SK-N-SH (cell line): ENCODE measurements around the gene MAD1L1. TPM values are rescaled to one million over a fixed set of nuclear protein-coding genes. Genes with fewer than 3 reads are reported as not detected.

ENCODE experiments used
- CTCF ChIA-PET: fragments of 300-600, 350-600 bp; formaldehyde crosslinking; extraction: SDS; loops from one replicate; lab custom pipeline; 2021; lab: Yijun Ruan, JAX
- POLR2A ChIA-PET: fragments of 350-600 bp; sonication (Branson Sonifier 250); formaldehyde crosslinking; extraction: SDS; loops from one replicate; lab custom pipeline; 2020; ENCODE audit warnings: antibody characterized with exemption, inconsistent platforms; lab: Yijun Ruan, JAX
- DNase-seq: peaks from one replicate; pipeline ENCODE4 v3.0.0; 2012
- H2AFZ ChIP-seq: fragments of 200-600 bp; sonication (generic); 2 replicates; pipeline ENCODE4 v1.8.1; 2016; ENCODE audit warnings: antibody characterized with exemption, mild to moderate bottlenecking, low read depth
- H3F3A ChIP-seq: fragments of 200-600 bp; sonication (generic); replicated peaks from 2 replicates; pipeline ENCODE3; 2016; ENCODE audit warnings: antibody characterized with exemption, mild to moderate bottlenecking; ENCODE audit not compliant: insufficient read depth
- H3K27ac ChIP-seq, 2 experiments: fragments of 200-500 bp in 1 of 2; fragments of 200-600 bp in 1 of 2; sonication (Bioruptor generic) in 1 of 2; sonication (generic), shearing (Covaris generic) in 1 of 2; 2 replicates each; pipeline versions ENCODE4 v1.5.1 to v1.6.1; 2014 to 2016; ENCODE audit warnings: low read depth in 2 of 2, inconsistent platforms in 1 of 2, low read length in 1 of 2, mild to moderate bottlenecking in 1 of 2, mixed read lengths in 1 of 2
- H3K27me3 ChIP-seq: fragments of 200-600 bp; sonication (generic), shearing (Covaris generic); 2 replicates; pipeline ENCODE4 v1.6.1; 2016; ENCODE audit warnings: mixed run types; ENCODE audit not compliant: insufficient read depth
- H3K36me3 ChIP-seq, 2 experiments: fragments of 200-500 bp in 1 of 2; fragments of 200-600 bp in 1 of 2; sonication (Bioruptor generic) in 1 of 2; sonication (generic) in 1 of 2; replicated peaks in 1 of 2; 2 replicates each; pipeline versions ENCODE3 to v1.5.1; 2014 to 2016; ENCODE audit warnings: low read length in 1 of 2, mild to moderate bottlenecking in 1 of 2; ENCODE audit not compliant: insufficient read depth in 2 of 2, control insufficient read depth in 1 of 2
- H3K4me1 ChIP-seq, 2 experiments: fragments of 200-500 bp in 1 of 2; fragments of 200-600 bp in 1 of 2; sonication (Bioruptor generic) in 1 of 2; sonication (generic), shearing (Covaris generic) in 1 of 2; 2 replicates each; pipeline versions ENCODE4 v1.5.1 to v1.6.1; 2014 to 2016; ENCODE audit warnings: low read depth in 1 of 2, low read length in 1 of 2, mixed run types in 1 of 2; ENCODE audit not compliant: insufficient read depth in 2 of 2, control insufficient read depth in 1 of 2
- H3K4me2 ChIP-seq: fragments of 200-600 bp; sonication (generic), shearing (Covaris generic); 2 replicates; pipeline ENCODE4 v1.6.1; 2017; ENCODE audit warnings: mixed run types
- H3K4me3 ChIP-seq, 2 experiments: fragments of 200-500 bp in 1 of 2; fragments of 200-600 bp in 1 of 2; sonication (Bioruptor generic) in 1 of 2; sonication (generic), shearing (Covaris generic) in 1 of 2; 2 replicates each; pipeline versions ENCODE4 v1.5.1 to v1.8.1; 2014 to 2016; ENCODE audit warnings: low read depth in 2 of 2, inconsistent platforms in 1 of 2, low read length in 1 of 2, mild to moderate bottlenecking in 1 of 2, mixed read lengths in 1 of 2, moderate library complexity in 1 of 2
- H3K79me2 ChIP-seq: fragments of 200-600 bp; sonication (generic); 2 replicates; pipeline ENCODE4 v1.8.1; 2017; ENCODE audit warnings: mild to moderate bottlenecking; ENCODE audit not compliant: insufficient read depth
- H3K9ac ChIP-seq: fragments of 200-600 bp; sonication (generic); 2 replicates; pipeline ENCODE4 v1.6.1; 2017; ENCODE audit warnings: mixed run types
- H3K9me2 ChIP-seq: fragments of 200-600 bp; sonication (generic); 2 replicates; pipeline ENCODE4 v1.6.1; 2017; ENCODE audit warnings: mixed run types
- H3K9me3 ChIP-seq: fragments of 200-600 bp; sonication (generic); 2 replicates; pipeline ENCODE4 v1.6.1; 2017; ENCODE audit warnings: mixed run types, mild to moderate bottlenecking, moderate library complexity
- H4K20me1 ChIP-seq: fragments of 200-600 bp; sonication (generic); 2 replicates; pipeline ENCODE4 v1.6.1; 2017; ENCODE audit warnings: mild to moderate bottlenecking, mixed run types; ENCODE audit not compliant: insufficient read depth
- ELF1 ChIP-seq: IDR thresholded peaks from 2 replicates; pipeline ENCODE4 v1.4.0; 2012
- EZH2phosphoT487 ChIP-seq: fragments of 200-600 bp; sonication (generic); IDR thresholded peaks from 2 replicates; pipeline ENCODE4 v1.6.1; 2017; ENCODE audit warnings: low read depth, mixed run types, mild to moderate bottlenecking, antibody characterized with exemption, moderate library complexity, borderline replicate concordance
- FOXM1 ChIP-seq: IDR thresholded peaks from 2 replicates; pipeline ENCODE4 v1.4.0; 2012; ENCODE audit warnings: low read depth, mild to moderate bottlenecking
- GABPA ChIP-seq: IDR thresholded peaks from 2 replicates; pipeline ENCODE4 v1.4.0; 2012; ENCODE audit warnings: low read depth, mild to moderate bottlenecking
- GATA2 ChIP-seq: sonication (generic); formaldehyde crosslinking; IDR thresholded peaks from 2 replicates; pipeline ENCODE4 v1.5.0; 2020; ENCODE audit warnings: mild to moderate bottlenecking, missing genetic modification reagents
- MAX ChIP-seq: IDR thresholded peaks from 2 replicates; pipeline ENCODE4 v1.4.0; 2012; ENCODE audit warnings: low read depth
- MEF2A ChIP-seq: IDR thresholded peaks from 2 replicates; pipeline ENCODE4 v1.4.0; 2012; ENCODE audit warnings: low read depth, borderline replicate concordance
- MXI1 ChIP-seq: IDR thresholded peaks from 2 replicates; pipeline ENCODE4 v1.6.1; 2012; ENCODE audit warnings: mild to moderate bottlenecking, low read depth, low read length, improper control_type of control experiment
- NFIC ChIP-seq: IDR thresholded peaks from 2 replicates; pipeline ENCODE4 v1.4.0; 2012; ENCODE audit warnings: borderline replicate concordance
- NRF1 ChIP-seq: IDR thresholded peaks from 2 replicates; pipeline ENCODE4 v1.6.1; 2012; ENCODE audit warnings: low read depth, mild to moderate bottlenecking, low read length
- POLR2AphosphoS5 ChIP-seq: IDR thresholded peaks from 2 replicates; pipeline ENCODE4 v1.6.1; 2012; ENCODE audit warnings: low read depth, low read length
- RFX5 ChIP-seq: IDR thresholded peaks from 2 replicates; pipeline ENCODE4 v1.6.1; 2012; ENCODE audit warnings: mild to moderate bottlenecking, improper control_type of control experiment, low read length
- SIN3A ChIP-seq: IDR thresholded peaks from 2 replicates; pipeline ENCODE4 v1.6.1; 2012; ENCODE audit warnings: low read depth, mild to moderate bottlenecking, low read length, moderate library complexity, borderline replicate concordance
- TAF1 ChIP-seq: IDR thresholded peaks from 2 replicates; pipeline ENCODE4 v1.6.1; 2012; ENCODE audit warnings: low read depth, mild to moderate bottlenecking, low read length, moderate library complexity, borderline replicate concordance
- TCF12 ChIP-seq: IDR thresholded peaks from 2 replicates; pipeline ENCODE4 v1.4.0; 2012
- WGBS: methylation state at CpG from one replicate; pipeline ENCODE4 v1.1.6; 2017; ENCODE audit warnings: low lambda C conversion rate; 5-methylcytosine and 5-hydroxymethylcytosine counted together
- polyA plus RNA-seq, 3 experiments: library from polyadenylated mRNA; depleted of rRNA; stranded (reverse); fragments of >200 nt; gene quantifications; 2 replicates each; pipeline ENCODE4 v1.2.3, GENCODE V29; 2012
- TF ChIP-seq, protein P1 (sequence below): IDR thresholded peaks from 2 replicates; pipeline ENCODE4 v1.4.0; 2012; ENCODE audit warnings: low read depth, borderline replicate concordance

Gene MAD1L1
- polyA plus RNA-seq, 1 of the 3 experiments (the other 2 are of a cell fraction), result 46.2 TPM

DNA sequence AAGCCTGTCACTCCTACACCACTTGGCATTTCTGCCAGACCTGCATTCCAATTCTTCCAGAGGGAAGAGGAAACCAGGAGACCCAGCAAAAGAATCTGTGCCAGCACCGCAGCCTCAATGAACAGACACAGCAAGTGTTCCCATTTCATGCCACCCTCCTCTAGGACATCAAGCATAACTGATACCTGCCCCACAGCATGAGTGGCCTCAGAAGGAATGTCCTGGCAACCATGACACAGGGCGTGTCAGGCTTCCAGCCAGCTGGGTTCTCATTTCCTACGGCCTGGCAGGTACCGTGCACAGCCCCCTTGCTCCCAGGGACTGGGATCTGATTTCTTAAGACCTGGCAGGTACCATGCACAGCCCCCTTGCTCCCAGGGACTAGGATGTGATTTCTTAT lies 7.8 kb downstream of the MAD1L1 start:
- CTCF ChIA-PET, result interaction anchor here (0.7 to 1.3 kb wide), 2 partner anchors 9 to 16 kb away, joined by 3 to 4 read pairs; no protein-coding TSS in a partner anchor
- peaks cover 12% of the 10 kb centered on the region; the same call in 1 of the 2 replicates for H4K20me1 ChIP-seq

GRCh38 chr7:2224491-2224928 lies 8.2 kb downstream of the MAD1L1 start:
- Histone ChIP-seq H3K4me3 (no peak overlapping the region), H3K9me2 (no peaks in the 10 kb centered on the region), H3F3A (no peaks in the 10 kb centered on the region), H4K20me1 (peaks cover 15% of the 10 kb centered on the region; the same call in 1 of the 2 replicates), H3K36me3 (peaks cover 33 to 55% of the 10 kb centered on the region in 2 experiments), H3K4me1 (peaks cover 0 to 11% of the 10 kb centered on the region in 2 experiments; a peak in 1 of 4 replicates)
- CTCF ChIA-PET, result interaction anchor here (2.7 kb wide), 1 partner anchor 15 kb away, joined by 10 read pairs; no protein-coding TSS in a partner anchor
- no peak for TF ChIP-seq NFIC
- no peak for TF ChIP-seq FOXM1
- no peak for TF ChIP-seq SIN3A
- TF ChIP-seq GABPA, result no peak
- TF ChIP-seq NRF1, result no peak
- TF ChIP-seq ELF1, result no peak
- TF ChIP-seq, protein P1, sequence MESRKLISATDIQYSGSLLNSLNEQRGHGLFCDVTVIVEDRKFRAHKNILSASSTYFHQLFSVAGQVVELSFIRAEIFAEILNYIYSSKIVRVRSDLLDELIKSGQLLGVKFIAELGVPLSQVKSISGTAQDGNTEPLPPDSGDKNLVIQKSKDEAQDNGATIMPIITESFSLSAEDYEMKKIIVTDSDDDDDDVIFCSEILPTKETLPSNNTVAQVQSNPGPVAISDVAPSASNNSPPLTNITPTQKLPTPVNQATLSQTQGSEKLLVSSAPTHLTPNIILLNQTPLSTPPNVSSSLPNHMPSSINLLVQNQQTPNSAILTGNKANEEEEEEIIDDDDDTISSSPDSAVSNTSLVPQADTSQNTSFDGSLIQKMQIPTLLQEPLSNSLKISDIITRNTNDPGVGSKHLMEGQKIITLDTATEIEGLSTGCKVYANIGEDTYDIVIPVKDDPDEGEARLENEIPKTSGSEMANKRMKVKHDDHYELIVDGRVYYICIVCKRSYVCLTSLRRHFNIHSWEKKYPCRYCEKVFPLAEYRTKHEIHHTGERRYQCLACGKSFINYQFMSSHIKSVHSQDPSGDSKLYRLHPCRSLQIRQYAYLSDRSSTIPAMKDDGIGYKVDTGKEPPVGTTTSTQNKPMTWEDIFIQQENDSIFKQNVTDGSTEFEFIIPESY, result no peak
- no peak for TF ChIP-seq EZH2phosphoT487
- TF ChIP-seq MXI1, result no peak
- TF ChIP-seq MAX, result no peak
- no peak for TF ChIP-seq TAF1
- TF ChIP-seq POLR2AphosphoS5, result no peak
- no peak for TF ChIP-seq TCF12
- TF ChIP-seq, all 33 proteins: peak for 0
- no peak for DNase-seq
- POLR2A ChIA-PET, result no interaction called here
- WGBS, result 95% methylated on average over 13 of the region's 13 CpGs
- Histone ChIP-seq H2AFZ (no peak overlapping the region), H3K27me3 (no peaks in the 10 kb centered on the region), H3K4me2 (no peak overlapping the region), H3K27ac (no peak overlapping the region), H3K9ac (no peak overlapping the region), H3K79me2 (peaks cover 61% of the 10 kb centered on the region), H3K9me3 (no peaks in the 10 kb centered on the region)

More for the DNA sequence above, 7.8 kb downstream of the MAD1L1 start:
- H3K27me3 ChIP-seq, result no peaks in the 10 kb centered on the region
- POLR2A ChIA-PET, result no interaction called here
- peaks cover 64% of the 10 kb centered on the region for H3K79me2 ChIP-seq
- no peaks in the 10 kb centered on the region for H3K9me3 ChIP-seq
- no peak overlapping the region for H3K4me2 ChIP-seq
- H3K27ac ChIP-seq, result no peak overlapping the region
- H3K4me3 ChIP-seq, result no peak overlapping the region
- DNase-seq, result no peak
- no peaks in the 10 kb centered on the region for H3F3A ChIP-seq
- H3K36me3 ChIP-seq, result peaks cover 36 to 59% of the 10 kb centered on the region in 2 experiments
- TF ChIP-seq RFX5, result no peak
- no peak for TF ChIP-seq MEF2A
- no peak for TF ChIP-seq SIN3A
- no peak for TF ChIP-seq GATA2 (CRISPR knock-in tag)
- peaks cover 0 to 15% of the 10 kb centered on the region in 2 experiments; a peak in 1 of 4 replicates for H3K4me1 ChIP-seq
- H3K9me2 ChIP-seq, result no peaks in the 10 kb centered on the region
- 92% methylated on average over 4 of the region's 4 CpGs for WGBS
- no peak overlapping the region for H2AFZ ChIP-seq
- no peak overlapping the region for H3K9ac ChIP-seq
